Measurements from ENCODE around the gene MRPL54. TPM values are rescaled to one million over a fixed set of nuclear protein-coding genes. Genes with fewer than 3 reads are reported as not detected.

The MRPL54 gene
- total RNA-seq, 2 donors from 2014 or later: 38.1 to 38.9 TPM

GRCh38 chr19:3746371-3747056 lies 16.0 kb upstream of the MRPL54 start:
- no peak overlapping the region for H3K27ac Mint-ChIP-seq
- Histone ChIP-seq H3K27me3 (ENCODE audit: control insufficient read depth, insufficient read depth, low read length, poor library complexity, severe bottlenecking) (no peaks in the 10 kb centered on the region), H3K27ac (ENCODE audit: low read depth, low read length) (no peak overlapping the region), H3K9me3 (ENCODE audit: control insufficient read depth, low read length) (no peaks in the 10 kb centered on the region), H3K9ac (ENCODE audit: extremely low read depth, low read length, poor library complexity, severe bottlenecking) (no peak overlapping the region), H3K36me3 (ENCODE audit: control insufficient read depth, insufficient read depth, low read length) (no peaks in the 10 kb centered on the region), H3K4me3 (ENCODE audit: low read length) (no peak overlapping the region), H3K4me1 (ENCODE audit: control insufficient read depth, insufficient read depth, low read length) (no peaks in the 10 kb centered on the region)
- no peaks in the 10 kb centered on the region for H3K27me3 Mint-ChIP-seq (ENCODE audit: insufficient read depth)
- H3K4me3 Mint-ChIP-seq: no peak overlapping the region
- peaks cover 16% of the 10 kb centered on the region for H3K36me3 Mint-ChIP-seq (ENCODE audit: low read depth)
- TF ChIP-seq CTCF (conservative IDR thresholded peaks at IDR 0.05): no peak
- H3K4me1 Mint-ChIP-seq: peaks cover 2% of the 10 kb centered on the region
- DNase-seq: no peak
- WGBS, 2 experiments (ENCODE audit: insufficient coverage in 1 of 2, insufficient read length in 1 of 2): 91 to 93% methylated on average over 24 to 31 of the region's 31 CpGs
- H3K9me3 Mint-ChIP-seq: no peaks in the 10 kb centered on the region

- no peaks in the 10 kb centered on the region for H3K4me1 Mint-ChIP-seq
Measured at GRCh38 chr19:3748965-3749364, 13.5 kb upstream of the MRPL54 start.

GRCh38 chr19:3750211-3750610 lies 12.3 kb upstream of the MRPL54 start:
- Histone ChIP-seq H3K4me1 (ENCODE audit: control insufficient read depth, insufficient read depth, low read length) (no peaks in the 10 kb centered on the region), H3K9ac (ENCODE audit: extremely low read depth, low read length, poor library complexity, severe bottlenecking) (no peak overlapping the region), H3K36me3 (ENCODE audit: control insufficient read depth, insufficient read depth, low read length) (no peaks in the 10 kb centered on the region), H3K4me3 (ENCODE audit: low read length) (no peak overlapping the region), H3K27ac (ENCODE audit: low read depth, low read length) (no peak overlapping the region), H3K27me3 (ENCODE audit: control insufficient read depth, insufficient read depth, low read length, poor library complexity, severe bottlenecking) (no peaks in the 10 kb centered on the region), H3K9me3 (ENCODE audit: control insufficient read depth, low read length) (no peaks in the 10 kb centered on the region)
- Mint-ChIP-seq H3K4me3 (no peak overlapping the region), H3K9me3 (no peaks in the 10 kb centered on the region), H3K36me3 (ENCODE audit: low read depth) (peaks cover 28% of the 10 kb centered on the region), H3K27me3 (ENCODE audit: insufficient read depth) (no peaks in the 10 kb centered on the region), H3K4me1 (no peaks in the 10 kb centered on the region), H3K27ac (no peak overlapping the region)
- no peak for DNase-seq
- TF ChIP-seq CTCF (conservative IDR thresholded peaks at IDR 0.05): no peak
- WGBS, 2 experiments (ENCODE audit: insufficient coverage in 1 of 2, insufficient read length in 1 of 2): 93% methylated on average over 2 of the region's 2 CpGs; no CpG with 5 or more reads in 1 of the 2 experiments

More at GRCh38 chr19:3748965-3749364, 13.5 kb upstream of the MRPL54 start:
- Mint-ChIP-seq H3K36me3 (ENCODE audit: low read depth) (peaks cover 22% of the 10 kb centered on the region), H3K9me3 (no peaks in the 10 kb centered on the region), H3K27me3 (ENCODE audit: insufficient read depth) (no peaks in the 10 kb centered on the region), H3K4me3 (no peak overlapping the region), H3K27ac (no peak overlapping the region)
- no peaks in the 10 kb centered on the region for H3K4me1 ChIP-seq (ENCODE audit: control insufficient read depth, insufficient read depth, low read length)
- H3K36me3 ChIP-seq (ENCODE audit: control insufficient read depth, insufficient read depth, low read length): no peaks in the 10 kb centered on the region
- DNase-seq: no peak
- H3K27me3 ChIP-seq (ENCODE audit: control insufficient read depth, insufficient read depth, low read length, poor library complexity, severe bottlenecking): no peaks in the 10 kb centered on the region
- H3K9me3 ChIP-seq (ENCODE audit: control insufficient read depth, low read length): no peaks in the 10 kb centered on the region
- H3K27ac ChIP-seq (ENCODE audit: low read depth, low read length): no peak overlapping the region
- H3K9ac ChIP-seq (ENCODE audit: extremely low read depth, low read length, poor library complexity, severe bottlenecking): no peak overlapping the region
- TF ChIP-seq CTCF (conservative IDR thresholded peaks at IDR 0.05): no peak
- 95 to 96% methylated on average over 6 to 8 of the region's 8 CpGs for WGBS, 2 experiments (ENCODE audit: insufficient coverage in 1 of 2, insufficient read length in 1 of 2)
- H3K4me3 ChIP-seq (ENCODE audit: low read length): no peak overlapping the region

All from endodermal cell (in vitro differentiated cells).